Activated T-helper 17 cell treated with anti-CD3 and anti-CD28 coated beads, Interleukin-2, amount 50 U/mL, for 72 hours (primary cell): ENCODE measurements around the gene MRGPRF. TPM values are rescaled to one million over a fixed set of nuclear protein-coding genes. Genes with fewer than 3 reads are reported as not detected.

Source experiments
- ATAC-seq: fragments of 150-1000 bp; cut with Tn5 transposase; replicated peaks from 2 replicates; pipeline ENCODE4 v1.10.0; 2021; ENCODE audit warnings: mild to moderate bottlenecking, moderate library complexity
- H3K27ac Mint-ChIP-seq: one replicate; pipeline ENCODE4 v1.8.0; 2022; ENCODE audit warnings: mixed read lengths
- H3K27me3 Mint-ChIP-seq: one replicate; pipeline ENCODE4 v1.8.0; 2022; ENCODE audit warnings: mixed read lengths
- H3K36me3 Mint-ChIP-seq: one replicate; pipeline ENCODE4 v1.8.0; 2022; ENCODE audit warnings: low read depth, mild to moderate bottlenecking, mixed read lengths
- H3K4me1 Mint-ChIP-seq: one replicate; pipeline ENCODE4 v1.8.0; 2022; ENCODE audit warnings: mixed read lengths
- H3K4me3 Mint-ChIP-seq: one replicate; pipeline ENCODE4 v1.8.0; 2022; ENCODE audit warnings: mild to moderate bottlenecking, mixed read lengths
- H3K9me3 Mint-ChIP-seq: one replicate; pipeline ENCODE4 v1.8.0; 2022; ENCODE audit warnings: mixed read lengths
- total RNA-seq, 2 donors: library from RNA; stranded (reverse); gene quantifications; one replicate each; pipeline ENCODE4 v1.2.3, GENCODE V29; 2022

The MRGPRF gene
- total RNA-seq, 2 donors from 2014 or later, result not detected

- Mint-ChIP-seq H3K27me3 (peaks cover 10% of the 10 kb centered on the region), H3K4me3 (no peak overlapping the region), H3K9me3 (no peaks in the 10 kb centered on the region), H3K27ac (no peak overlapping the region), H3K36me3 (no peaks in the 10 kb centered on the region), H3K4me1 (no peaks in the 10 kb centered on the region)
- ATAC-seq, result no peak
Observed at GRCh38 chr11:68996376-68997123, 16.5 kb downstream of the MRGPRF start.

GRCh38 chr11:68994894-68995285 is 18.2 kb downstream of the MRGPRF start:
- Mint-ChIP-seq H3K27me3 (peaks cover 10% of the 10 kb centered on the region), H3K27ac (no peak overlapping the region), H3K4me1 (no peaks in the 10 kb centered on the region), H3K36me3 (no peaks in the 10 kb centered on the region), H3K9me3 (no peaks in the 10 kb centered on the region), H3K4me3 (no peak overlapping the region)
- ATAC-seq, result no peak

- no peak for ATAC-seq
- Mint-ChIP-seq H3K27me3 (peaks cover 10% of the 10 kb centered on the region), H3K27ac (no peak overlapping the region), H3K4me3 (no peak overlapping the region), H3K4me1 (no peaks in the 10 kb centered on the region), H3K36me3 (no peaks in the 10 kb centered on the region), H3K9me3 (no peaks in the 10 kb centered on the region)
Observed at GRCh38 chr11:68994161-68994893, 18.7 kb downstream of the MRGPRF start.

GRCh38 chr11:68993546-68993945 is 19.5 kb downstream of the MRGPRF start:
- ATAC-seq, result no peak
- H3K4me3 Mint-ChIP-seq, result no peak overlapping the region
- H3K27ac Mint-ChIP-seq, result no peak overlapping the region
- no peaks in the 10 kb centered on the region for H3K9me3 Mint-ChIP-seq
- peaks cover 10% of the 10 kb centered on the region for H3K27me3 Mint-ChIP-seq
- H3K36me3 Mint-ChIP-seq, result no peaks in the 10 kb centered on the region
- no peaks in the 10 kb centered on the region for H3K4me1 Mint-ChIP-seq

- no peaks in the 10 kb centered on the region for H3K36me3 Mint-ChIP-seq
- H3K9me3 Mint-ChIP-seq, result no peaks in the 10 kb centered on the region
- H3K27me3 Mint-ChIP-seq, result peaks cover 10% of the 10 kb centered on the region
- H3K4me3 Mint-ChIP-seq, result no peak overlapping the region
- no peak overlapping the region for H3K27ac Mint-ChIP-seq
- ATAC-seq, result no peak
- H3K4me1 Mint-ChIP-seq, result no peaks in the 10 kb centered on the region
Observed at GRCh38 chr11:68992743-68993255, 20.2 kb downstream of the MRGPRF start.

- ATAC-seq, result no peak
- Mint-ChIP-seq H3K27me3 (peaks cover 21% of the 10 kb centered on the region), H3K9me3 (peaks cover 12% of the 10 kb centered on the region), H3K4me3 (no peak overlapping the region), H3K4me1 (no peaks in the 10 kb centered on the region), H3K27ac (no peak overlapping the region), H3K36me3 (peaks cover 6% of the 10 kb centered on the region)
Observed at GRCh38 chr11:68990995-68991780, 21.9 kb downstream of the MRGPRF start.

GRCh38 chr11:68989936-68990606 is 23.0 kb downstream of the MRGPRF start:
- H3K27ac Mint-ChIP-seq, result no peak overlapping the region
- H3K4me1 Mint-ChIP-seq, result no peaks in the 10 kb centered on the region
- H3K4me3 Mint-ChIP-seq, result no peak overlapping the region
- H3K36me3 Mint-ChIP-seq, result peaks cover 6% of the 10 kb centered on the region
- H3K9me3 Mint-ChIP-seq, result peaks cover 12% of the 10 kb centered on the region
- ATAC-seq, result no peak
- H3K27me3 Mint-ChIP-seq, result peaks cover 21% of the 10 kb centered on the region

- no peak overlapping the region for H3K27ac Mint-ChIP-seq
- peaks cover 18% of the 10 kb centered on the region for H3K27me3 Mint-ChIP-seq
- H3K9me3 Mint-ChIP-seq, result peaks cover 12% of the 10 kb centered on the region
- no peak overlapping the region for H3K4me3 Mint-ChIP-seq
- no peaks in the 10 kb centered on the region for H3K4me1 Mint-ChIP-seq
- no peak for ATAC-seq
- H3K36me3 Mint-ChIP-seq, result peaks cover 6% of the 10 kb centered on the region
Observed at GRCh38 chr11:68988491-68988890, 24.6 kb downstream of the MRGPRF start.

GRCh38 chr11:68987211-68987610 is 25.8 kb downstream of the MRGPRF start:
- H3K4me3 Mint-ChIP-seq, result no peak overlapping the region
- peaks cover 15% of the 10 kb centered on the region for H3K27me3 Mint-ChIP-seq
- no peaks in the 10 kb centered on the region for H3K4me1 Mint-ChIP-seq
- ATAC-seq, result no peak
- H3K27ac Mint-ChIP-seq, result no peak overlapping the region
- peaks cover 12% of the 10 kb centered on the region for H3K9me3 Mint-ChIP-seq
- peaks cover 6% of the 10 kb centered on the region for H3K36me3 Mint-ChIP-seq

- peaks cover 6% of the 10 kb centered on the region for H3K36me3 Mint-ChIP-seq
- ATAC-seq, result no peak
- peaks cover 11% of the 10 kb centered on the region for H3K27me3 Mint-ChIP-seq
- H3K9me3 Mint-ChIP-seq, result peaks cover 12% of the 10 kb centered on the region
- H3K4me1 Mint-ChIP-seq, result no peaks in the 10 kb centered on the region
- H3K27ac Mint-ChIP-seq, result no peak overlapping the region
- no peak overlapping the region for H3K4me3 Mint-ChIP-seq
Observed at GRCh38 chr11:68983801-68984200, 29.2 kb downstream of the MRGPRF start.

- peaks cover 7% of the 10 kb centered on the region for H3K27me3 Mint-ChIP-seq
- ATAC-seq, result no peak
- H3K4me3 Mint-ChIP-seq, result no peak overlapping the region
- peaks cover 6% of the 10 kb centered on the region for H3K36me3 Mint-ChIP-seq
- no peak overlapping the region for H3K27ac Mint-ChIP-seq
- H3K4me1 Mint-ChIP-seq, result no peaks in the 10 kb centered on the region
- peaks cover 8% of the 10 kb centered on the region for H3K9me3 Mint-ChIP-seq
Observed at GRCh38 chr11:68982134-68982533, 30.9 kb downstream of the MRGPRF start.

GRCh38 chr11:68980776-68981065 is 32.3 kb downstream of the MRGPRF start, which contains the start of gene MRGPRD:
TSS of gene MRGPRD (minus strand) at chr11:68980986. CDS start at chr11:68980986, 0 bp downstream.
- Mint-ChIP-seq H3K27me3 (no peaks in the 10 kb centered on the region), H3K4me1 (no peaks in the 10 kb centered on the region), H3K9me3 (no peaks in the 10 kb centered on the region), H3K36me3 (no peaks in the 10 kb centered on the region), H3K4me3 (no peak within 1 kb of the TSS), H3K27ac (no peak within 1 kb of the TSS)
- no peak for ATAC-seq

- ATAC-seq, result no peak
- Mint-ChIP-seq H3K27ac (no peak overlapping the region), H3K27me3 (no peaks in the 10 kb centered on the region), H3K4me3 (no peak overlapping the region), H3K36me3 (no peaks in the 10 kb centered on the region), H3K9me3 (no peaks in the 10 kb centered on the region), H3K4me1 (no peaks in the 10 kb centered on the region)
Observed at GRCh38 chr11:68979931-68980775, 32.9 kb downstream of the MRGPRF start.
